GM21786 (cell line): Measurements from ENCODE around the gene SORCS2.

Experiments
- ATAC-seq: cut with Tn5 transposase; IDR thresholded peaks from one replicate; pipeline ENCODE4 v1.9.1; 2021; ENCODE audit not compliant: unreplicated experiment

SORCS2 gene

DNA sequence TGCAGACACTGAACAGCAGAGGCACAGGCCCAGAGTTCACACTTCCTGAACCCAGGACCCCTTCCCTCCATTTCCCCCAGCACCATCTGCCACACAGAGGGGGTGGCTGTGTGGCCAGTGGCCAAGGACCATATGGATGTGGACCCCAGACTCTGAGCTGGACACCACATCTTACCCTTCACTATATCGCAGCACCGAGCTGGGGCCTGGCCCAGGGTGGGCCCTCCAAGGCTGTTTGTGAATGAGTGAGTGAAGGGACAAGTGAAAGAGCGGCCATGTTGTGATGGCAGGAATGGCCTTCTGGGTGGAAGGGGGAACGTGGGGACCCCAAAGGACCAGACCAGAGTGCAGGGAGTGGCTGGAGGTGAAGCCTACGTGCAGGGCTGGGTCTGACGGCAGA is 498.7 kb downstream of the SORCS2 start:
- no peak for ATAC-seq

DNA sequence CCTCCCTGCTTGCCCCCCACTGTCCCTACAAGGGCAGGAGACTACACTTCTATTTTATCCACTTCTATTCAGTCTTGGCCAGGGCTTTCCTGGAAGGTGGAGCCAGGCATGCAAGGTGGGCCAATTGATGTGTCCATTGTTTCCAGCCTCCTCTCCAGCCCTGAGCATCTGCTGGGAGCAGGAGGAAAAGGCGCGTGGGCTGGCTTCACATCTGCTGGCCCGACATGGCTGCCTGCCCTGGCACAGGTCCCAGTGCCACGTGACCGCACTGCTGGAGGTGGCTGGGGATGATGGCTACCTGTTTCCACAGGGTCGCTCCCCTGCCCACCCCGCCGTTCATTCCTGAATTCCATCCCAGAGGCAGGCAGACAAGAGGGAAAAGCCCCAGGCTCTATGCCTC is 499.6 kb downstream of the SORCS2 start:
- ATAC-seq = no peak

DNA sequence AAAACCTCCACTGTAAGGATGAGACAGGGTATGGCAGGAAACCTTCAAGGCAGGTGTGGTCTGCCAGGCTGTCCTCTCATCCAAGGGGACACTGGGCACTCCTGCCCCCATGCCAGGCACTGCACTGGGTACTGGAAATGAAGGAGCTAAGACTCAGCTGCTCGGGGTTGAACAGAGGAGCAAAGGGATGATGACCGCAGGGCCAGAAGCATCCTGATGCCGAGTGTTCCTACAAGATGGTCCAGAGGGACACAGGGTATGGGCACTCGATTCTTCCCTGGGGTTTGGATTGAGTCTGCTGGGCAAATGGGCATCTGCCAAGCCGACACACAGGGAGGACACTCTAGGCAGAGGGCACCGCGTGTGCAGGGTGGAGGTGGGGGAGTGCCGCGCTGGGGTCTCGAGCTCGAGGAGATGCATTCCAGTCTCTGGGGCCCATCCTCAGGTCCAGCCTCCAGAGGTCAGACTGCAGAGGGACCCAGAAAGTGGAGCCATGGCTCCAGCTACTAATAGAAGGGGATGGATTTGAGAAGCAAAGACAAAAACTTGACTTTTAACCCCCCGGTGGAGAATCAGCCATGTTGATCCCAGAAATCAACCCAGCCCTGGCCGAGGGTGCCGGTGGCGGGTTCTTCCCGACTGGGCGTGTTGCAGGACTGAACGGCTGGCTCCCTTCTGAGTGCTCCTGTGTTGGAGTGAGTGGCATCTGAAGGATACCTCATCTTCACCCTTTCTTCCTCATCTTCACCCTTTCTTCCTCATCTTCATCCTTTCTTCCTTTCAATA is 500.3 kb downstream of the SORCS2 start:
- ATAC-seq = no peak

DNA sequence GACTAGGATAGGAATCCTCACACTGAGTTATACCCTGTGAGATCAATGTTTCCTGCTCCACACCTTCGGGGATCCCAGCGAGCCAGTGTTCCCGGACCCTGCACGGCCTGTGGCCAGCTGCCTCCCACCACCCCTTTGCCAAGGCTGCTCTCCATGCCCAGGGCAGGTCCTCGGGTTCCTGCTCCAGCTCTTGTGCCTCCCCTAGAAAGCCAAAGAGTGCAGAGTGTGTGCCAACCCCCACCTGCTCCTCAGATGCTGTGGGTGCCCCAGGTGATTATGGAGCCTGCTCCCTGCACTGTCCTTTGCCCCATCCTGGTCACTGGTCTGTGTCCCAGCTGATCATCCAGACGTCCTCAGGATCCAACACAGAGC is 500.9 kb downstream of the SORCS2 start:
- ATAC-seq = no peak

DNA sequence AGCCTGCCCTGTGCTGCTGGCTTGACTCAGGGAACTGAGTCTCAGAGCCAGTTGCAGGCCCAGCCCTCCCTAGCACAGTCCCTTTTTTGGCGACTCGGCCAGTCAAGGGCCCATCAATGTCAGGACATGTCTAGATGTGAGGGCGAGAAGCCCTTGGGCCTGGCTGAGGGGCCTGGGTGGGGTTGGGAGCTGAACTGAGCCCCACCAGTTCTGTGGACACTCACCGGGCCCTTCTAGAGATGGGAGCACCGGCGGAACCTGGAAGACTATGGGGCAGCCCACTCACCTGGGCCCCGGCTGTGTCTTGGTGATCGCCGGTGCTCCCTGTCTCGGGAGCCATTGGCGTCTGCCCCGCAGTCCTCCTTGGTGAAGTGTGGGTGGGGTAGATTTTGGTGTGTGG is 501.4 kb downstream of the SORCS2 start:
- ATAC-seq = no peak

DNA sequence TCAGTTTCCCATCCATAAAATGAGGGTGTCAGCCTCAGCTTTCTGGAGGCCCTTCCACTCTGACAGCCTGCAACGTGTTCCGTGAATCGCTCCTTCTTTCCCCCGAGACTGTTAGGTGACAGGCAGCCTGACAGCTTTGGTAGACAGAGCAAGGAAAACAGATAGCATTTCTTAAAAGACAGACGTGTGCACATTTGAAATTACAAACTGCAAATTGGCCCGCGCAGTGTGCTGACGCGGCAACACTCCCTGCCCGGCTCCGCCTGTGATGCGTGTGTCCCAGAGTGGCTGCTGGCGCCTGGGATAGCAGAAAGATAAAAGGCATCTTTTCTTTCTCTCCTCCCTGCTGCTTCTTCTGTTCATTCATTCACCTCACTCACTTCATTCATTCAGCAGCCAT is 502.0 kb downstream of the SORCS2 start:
- no peak for ATAC-seq

DNA sequence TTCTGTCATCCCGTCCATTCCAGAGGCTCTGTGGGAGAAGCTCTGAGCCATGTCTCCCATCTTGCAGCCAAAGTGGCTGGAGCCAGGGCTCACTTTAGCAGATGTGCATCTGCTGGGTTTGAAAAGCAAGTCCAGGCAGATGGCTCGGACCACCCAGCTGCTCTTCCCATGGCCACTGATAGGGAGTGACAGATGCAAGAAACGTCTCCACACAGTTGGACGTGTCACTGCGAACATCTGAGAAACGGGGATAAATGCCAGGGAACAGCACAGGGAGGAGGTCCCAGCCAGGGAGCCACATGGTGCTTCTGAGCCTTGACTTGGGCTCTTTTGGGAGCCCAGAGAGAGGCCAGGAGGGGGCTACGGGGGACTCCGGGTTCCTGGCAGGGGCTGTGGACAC is 505.0 kb downstream of the SORCS2 start:
- no peak for ATAC-seq

DNA sequence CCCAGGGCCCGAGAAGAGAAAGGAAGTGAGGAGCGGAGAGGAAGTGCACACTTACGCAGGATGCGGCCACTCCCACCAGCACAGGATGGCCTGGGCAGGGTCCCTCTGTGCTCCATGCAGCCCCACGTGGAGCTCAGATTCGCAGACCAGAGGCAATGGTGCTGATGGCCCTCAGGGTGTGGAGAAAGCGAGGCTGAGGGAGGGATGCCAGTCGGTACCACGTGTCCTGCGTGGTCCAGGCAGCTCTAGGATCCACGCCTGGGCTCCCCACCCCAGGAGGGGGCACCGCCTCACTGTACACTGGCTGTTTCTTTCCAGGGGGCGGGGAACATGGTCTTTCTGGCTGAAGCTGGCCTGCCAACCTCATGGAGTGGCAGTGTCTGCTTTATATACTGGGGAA is 505.5 kb downstream of the SORCS2 start:
- ATAC-seq = no peak

DNA sequence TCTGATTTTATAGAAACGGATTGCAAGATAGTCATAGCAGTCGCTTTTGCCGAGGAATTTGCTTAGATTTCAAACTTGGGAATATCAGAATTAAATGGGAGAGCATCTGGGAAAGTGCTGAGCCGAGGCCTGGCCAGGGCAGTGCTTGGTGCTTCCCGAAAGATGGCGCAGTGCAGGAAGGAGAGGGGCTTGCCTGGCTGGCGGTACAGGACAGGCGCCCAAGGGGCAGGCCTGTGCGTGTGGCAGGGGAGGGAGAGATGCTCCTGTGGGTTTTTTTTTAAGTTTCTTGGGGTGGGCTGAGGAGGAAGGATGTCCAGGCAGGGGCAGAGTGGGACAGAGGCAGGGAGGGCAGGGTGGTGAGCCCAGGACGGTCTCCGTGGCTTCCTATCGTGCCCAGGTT is 506.2 kb downstream of the SORCS2 start:
- no peak for ATAC-seq

DNA sequence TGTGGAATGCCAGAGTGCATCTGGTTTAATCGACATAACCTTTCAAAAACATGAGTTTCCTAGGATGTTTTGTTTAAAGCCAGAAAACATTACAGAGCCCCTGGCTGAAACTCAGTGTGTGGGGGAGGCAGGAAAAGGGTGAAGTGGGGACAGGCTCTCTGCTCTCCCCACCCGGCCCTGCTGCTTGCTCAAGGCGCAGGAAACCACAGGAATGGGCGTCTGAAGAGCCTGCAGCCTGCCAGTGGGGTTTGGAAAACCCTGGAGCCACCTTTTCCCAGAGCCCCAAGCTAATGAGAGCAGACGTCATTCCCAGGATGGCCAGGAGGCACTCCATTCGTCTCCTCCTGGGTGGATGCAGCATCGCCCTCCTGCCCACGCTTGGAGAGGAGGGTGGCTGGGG is 506.7 kb downstream of the SORCS2 start:
- ATAC-seq = no peak

DNA sequence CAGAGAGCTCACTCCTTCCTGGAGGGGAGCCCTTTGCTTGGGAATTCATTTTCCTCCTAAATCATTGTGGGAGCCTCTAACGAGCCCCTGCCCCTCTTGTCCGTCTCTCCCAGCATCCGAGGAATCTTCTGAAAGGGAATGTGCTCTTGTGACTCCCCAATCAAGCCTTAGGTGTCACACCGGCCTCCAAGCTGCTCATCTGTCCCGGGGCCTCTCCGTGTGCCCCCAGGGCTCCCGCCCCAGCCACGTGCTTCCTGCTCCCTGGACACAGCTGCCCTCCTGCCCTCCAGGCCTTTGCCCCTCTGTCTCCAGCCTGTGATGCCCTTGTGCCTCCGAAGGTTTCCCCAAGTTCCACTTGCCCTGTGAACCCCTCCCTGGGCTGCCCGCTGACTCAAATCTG is 507.5 kb downstream of the SORCS2 start:
- no peak for ATAC-seq

DNA sequence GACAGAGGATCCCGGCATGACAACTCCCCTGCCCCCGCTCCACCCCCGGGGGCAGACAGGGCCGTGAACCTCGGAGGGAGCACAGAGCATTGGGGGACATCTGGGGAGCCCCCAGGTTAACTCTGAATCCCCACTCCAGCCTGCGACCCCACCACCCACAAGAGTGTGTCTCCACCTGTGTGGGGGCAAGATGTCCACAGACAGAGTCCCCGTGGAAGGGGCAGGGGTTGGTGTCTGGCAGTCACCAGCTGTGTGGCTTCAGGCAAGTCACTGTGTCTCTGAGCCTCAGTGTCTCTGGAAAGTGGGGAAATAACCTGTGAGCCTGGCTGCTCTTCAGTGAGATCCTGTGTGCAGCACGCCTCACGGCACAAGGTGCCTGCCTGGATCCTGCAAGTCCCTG is 508.3 kb downstream of the SORCS2 start:
- ATAC-seq = no peak

DNA sequence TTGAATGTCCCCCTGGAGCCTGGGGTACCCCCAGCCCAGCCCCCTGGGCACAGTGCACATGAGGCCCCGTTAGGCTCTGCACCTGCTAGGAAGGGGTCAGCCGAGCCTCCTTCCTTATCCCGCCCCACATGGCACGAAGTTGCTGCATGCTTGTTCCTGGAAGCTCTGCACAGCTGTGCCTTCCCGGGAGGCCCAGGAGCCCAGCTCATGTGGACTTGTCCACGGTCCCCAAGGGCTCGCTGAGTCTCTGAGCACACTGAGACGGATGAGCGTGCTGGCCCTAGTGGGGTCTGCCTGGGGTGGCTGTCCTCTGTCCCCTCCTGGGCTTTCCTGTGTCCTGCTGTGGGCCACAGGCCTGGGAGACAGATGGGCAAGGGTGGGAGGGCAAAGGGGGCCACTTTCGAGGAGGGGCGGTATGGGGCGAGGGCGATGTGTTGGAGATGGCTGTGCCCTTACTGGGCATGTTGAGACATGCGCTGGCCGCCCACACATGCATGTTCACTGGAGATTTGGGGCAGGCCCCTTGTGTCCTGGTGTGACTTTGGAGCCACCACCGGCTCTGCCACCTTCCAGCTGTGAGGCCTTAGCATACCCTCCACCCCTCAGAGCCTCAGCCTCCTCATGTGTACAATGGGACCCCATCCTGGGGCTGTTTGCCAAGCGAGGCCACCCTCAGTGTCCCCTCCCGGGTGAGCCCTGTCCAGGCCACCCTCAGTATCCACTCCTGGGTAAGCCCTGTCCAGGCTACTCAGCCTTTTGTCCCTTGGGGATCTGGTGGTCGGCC is 509.7 kb downstream of the SORCS2 start:
- no peak for ATAC-seq

DNA sequence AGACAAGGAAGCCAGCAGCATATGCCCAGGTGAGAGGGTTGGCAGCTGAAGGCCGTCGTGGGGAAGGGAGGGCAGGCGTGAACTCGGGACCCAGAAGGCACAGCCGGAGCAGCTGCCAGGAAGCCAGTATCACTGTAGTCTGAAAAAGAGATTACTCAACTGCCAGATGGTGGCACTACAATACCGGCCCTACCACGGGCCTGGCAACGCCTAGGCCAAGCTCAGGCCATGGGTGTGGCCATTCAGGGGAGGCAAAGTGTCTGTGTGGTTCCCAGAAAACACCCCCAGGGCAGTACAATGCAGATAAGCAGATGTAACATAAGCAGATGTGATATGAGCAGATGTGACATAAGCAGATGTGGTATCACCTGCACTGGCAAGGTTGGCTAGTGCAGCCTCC is 511.4 kb downstream of the SORCS2 start:
- ATAC-seq = no peak

DNA sequence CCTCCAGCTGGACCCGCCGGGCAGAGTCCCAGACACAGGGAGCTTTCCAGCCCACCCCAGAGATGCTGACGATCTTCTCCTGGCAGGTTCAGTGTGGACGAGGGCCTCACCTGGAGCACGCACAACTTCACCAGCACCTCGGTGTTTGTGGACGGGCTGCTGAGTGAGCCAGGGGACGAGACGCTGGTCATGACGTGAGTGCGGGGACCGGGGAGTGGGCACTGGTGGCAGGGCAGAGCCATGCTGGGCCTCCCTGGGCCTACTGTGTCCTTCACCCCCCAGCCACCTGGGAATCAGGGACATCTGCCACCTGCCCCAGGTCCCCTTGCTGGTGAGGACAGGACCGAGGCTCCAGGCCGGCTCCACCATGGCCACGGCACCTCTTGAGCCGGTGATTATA is 511.8 kb downstream of the SORCS2 start:
- ATAC-seq = no peak

DNA sequence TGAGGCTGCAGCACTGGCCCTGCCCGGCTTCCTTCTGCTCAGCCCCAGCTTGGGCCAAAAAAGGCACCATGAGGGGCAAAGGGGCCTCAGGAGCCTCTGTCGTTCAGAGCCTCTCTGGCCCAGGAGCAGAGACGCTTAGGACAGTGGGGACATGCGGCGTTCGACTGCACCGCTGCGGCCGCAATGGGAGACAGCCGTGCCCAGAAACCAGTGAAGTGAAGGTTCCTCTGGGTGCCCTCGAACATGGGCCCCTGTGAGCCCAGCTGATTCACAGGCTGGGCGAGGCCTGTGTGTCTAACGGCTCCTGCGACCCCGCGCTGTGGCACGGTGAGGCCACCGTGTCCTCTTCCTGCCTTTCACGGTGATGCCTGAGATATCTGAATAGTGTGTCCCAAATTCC is 512.3 kb downstream of the SORCS2 start:
- no peak for ATAC-seq

DNA sequence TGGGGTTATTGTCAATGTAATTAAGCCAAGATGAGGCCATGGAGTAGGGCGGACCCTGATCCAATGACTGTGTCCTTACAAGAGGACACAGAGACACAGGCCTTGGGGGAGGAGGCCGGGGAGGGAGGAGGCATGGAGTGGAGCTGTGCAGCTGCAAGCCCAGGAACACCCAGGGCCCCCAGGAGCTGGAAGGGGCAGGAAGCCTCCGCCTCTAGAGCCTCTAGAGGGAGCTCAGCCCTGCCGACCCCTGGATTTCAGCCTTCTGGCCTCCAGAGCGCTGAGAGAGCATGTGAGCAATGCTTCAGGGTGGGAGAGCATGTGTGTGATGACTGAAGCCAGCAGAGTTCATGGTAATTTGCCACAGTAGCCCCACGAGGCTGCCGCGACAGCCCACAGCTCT is 512.7 kb downstream of the SORCS2 start:
- no peak for ATAC-seq

DNA sequence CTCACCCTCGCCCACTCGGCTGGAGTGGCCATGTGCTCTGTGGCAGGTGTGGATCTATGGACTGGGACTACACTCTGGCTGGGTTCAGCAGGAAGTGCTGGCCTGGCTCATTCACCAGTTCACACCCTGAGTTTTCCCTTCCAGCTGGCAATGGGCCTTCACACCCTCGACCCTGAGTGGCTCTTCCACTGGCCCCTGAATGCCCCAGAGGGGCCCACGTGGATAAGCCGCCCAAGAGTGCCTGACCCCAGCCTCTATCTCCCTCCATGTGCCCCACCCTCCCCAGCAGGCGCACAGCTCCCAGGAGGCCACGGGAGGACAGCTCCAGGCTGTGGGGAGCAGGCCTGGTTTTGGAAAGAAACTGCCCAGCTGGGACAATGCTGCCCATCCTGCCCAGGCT is 513.3 kb downstream of the SORCS2 start:
- ATAC-seq = no peak

DNA sequence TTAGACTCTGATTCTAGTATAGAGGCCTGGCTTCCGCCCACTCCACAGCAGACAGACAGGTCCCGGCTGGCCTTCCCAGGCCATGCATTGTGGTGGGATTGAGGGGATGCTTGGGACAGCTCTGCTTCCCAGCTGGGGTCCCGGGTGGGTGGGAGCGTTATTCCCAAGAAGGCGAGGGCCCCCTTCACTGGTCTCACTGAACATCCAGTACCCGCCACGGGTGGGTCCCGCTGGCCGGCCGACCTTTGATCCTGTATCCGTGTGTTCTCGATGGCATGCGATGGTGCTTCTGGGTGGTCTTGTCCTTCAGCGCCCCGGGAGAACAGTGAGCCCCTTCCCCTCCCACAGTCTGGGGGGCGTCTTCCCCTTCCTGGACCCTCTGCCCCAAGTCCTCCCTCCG is 515.9 kb downstream of the SORCS2 start:
- no peak for ATAC-seq

DNA sequence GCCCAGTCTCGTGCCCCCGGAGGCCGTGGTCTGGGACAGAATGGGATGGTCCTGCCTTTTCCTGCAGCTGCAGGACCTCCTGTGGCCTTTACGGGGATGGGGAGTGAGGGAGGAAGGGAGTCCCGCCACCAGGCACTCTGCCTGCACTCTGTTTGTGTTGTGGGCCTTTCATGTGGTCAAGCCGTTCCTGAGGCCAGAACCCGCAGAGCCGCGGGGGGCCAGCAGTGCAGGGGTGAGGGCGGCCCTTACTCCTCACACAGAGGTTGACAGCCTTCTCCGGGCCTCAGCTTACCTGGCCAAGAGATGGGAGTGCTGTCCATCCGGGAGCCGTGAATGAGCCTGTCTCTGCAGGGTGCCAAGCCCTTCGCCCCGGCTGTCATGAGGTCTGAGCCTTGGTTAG is 516.6 kb downstream of the SORCS2 start:
- no peak for ATAC-seq

DNA sequence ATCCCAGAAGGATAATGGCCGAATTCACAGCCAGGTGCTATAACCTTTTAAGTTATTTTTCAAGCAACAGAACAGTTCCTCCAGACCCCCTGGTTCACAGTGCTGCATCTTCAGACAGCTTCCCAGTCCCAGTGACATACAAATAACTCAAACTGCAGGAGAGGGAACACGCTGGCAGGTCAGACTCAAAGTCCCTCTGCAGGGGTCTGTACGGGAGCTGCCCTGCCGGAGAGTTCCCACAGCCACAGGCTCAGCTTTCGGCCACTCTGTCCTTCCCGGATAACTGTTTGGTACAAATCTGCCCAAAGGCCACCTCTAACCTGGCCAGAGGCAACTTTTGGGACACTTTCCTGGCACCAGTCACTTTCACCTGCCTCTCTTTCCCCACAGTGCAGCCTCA is 517.1 kb downstream of the SORCS2 start:
- no peak for ATAC-seq

DNA sequence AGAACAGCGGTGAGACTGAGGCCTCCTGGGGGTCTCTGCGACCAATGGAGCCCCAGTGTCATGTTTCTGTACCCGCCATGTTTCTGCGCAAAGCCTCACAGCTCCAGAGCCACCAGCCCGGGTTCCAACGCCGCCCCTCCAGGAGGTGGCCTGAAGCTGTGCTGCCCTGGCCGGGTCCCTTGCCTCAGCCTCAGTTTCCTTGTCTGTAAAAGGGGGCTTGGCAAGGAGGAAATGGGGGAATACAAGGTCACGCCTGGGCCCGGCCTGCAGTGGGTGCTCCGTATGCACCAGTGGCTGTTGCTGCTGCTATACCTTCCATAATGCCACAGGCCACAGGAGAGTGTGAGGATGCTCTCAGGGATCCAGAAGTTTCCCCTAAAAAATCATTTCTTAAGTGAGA is 517.8 kb downstream of the SORCS2 start:
- no peak for ATAC-seq
